Posterior cingulate gyrus (tissue), 11 donors: ENCODE data around the gene ZNF280D.
"Not testable (repeated sequence)": the region's sequence is repeated elsewhere in the genome, so short reads cannot be mapped to it uniquely, and the experiment has no call there.

Experiments
- DNase-seq, 10 donors: peaks; one replicate each; pipeline versions ENCODE4 v3.0.0 to v3.0.0-alpha.2; 2020 to 2021; ENCODE audit warnings: mixed read lengths in 3 of 10
- intact Hi-C: fragments of 100-400 bp; cut with DNase I; formaldehyde crosslinking; loops from one replicate; pipeline ENCODE4 v1.15.1; 2023

The ZNF280D gene

GRCh38 chr15:56719774-56720555 lies 13.3 kb downstream of the ZNF280D start:
- no peak for DNase-seq

DNA sequence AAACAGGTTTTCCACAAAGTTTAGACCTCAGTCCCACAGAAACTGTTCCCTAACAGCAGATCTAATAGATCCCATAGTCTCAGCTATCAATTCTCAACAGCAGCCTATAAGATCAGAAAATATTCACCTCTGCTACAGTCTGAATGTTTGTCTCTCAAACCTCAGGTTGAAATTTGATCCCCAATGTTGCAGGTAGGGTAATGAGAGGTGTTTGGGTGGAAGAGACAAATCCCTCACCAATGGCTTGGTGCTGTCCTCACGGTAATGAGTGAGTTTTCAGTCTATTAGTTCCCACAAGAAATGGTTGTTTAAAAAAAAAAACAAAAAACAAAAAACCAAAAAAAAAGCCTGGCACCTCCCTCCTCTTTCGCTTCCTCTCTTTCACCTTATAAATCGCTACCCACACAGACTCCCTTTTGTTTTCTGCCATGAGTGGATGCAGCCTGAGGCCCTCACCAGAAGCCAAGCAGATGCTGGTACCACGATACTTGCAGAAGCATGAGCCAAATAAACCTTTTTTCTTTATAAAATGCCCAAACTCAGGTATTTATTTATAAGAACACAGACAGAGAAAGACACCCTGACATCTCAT lies 14.2 kb downstream of the ZNF280D start:
- no peak for DNase-seq
- intact Hi-C loops, result no loop called here

More at GRCh38 chr15:56719774-56720555, 13.3 kb downstream of the ZNF280D start:
- intact Hi-C loops, result no loop called here

DNA sequence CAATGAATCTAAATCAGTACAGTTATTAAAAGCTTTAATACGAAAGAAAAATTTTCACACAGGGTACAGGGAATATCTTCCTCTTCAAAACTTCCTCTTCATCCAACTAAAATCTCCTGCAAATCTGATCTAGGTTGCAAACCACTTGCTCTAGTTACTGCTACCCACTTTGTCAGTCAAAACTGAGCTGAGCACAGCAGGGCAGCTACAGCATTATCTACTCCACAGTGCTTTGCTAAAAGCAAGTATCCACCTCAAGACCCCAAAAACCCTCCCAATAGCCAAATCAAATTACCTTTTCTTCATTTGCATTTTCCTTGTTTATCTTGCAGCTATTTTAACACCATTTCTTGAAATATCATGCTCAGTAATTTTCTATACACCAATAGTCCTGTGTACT lies 14.7 kb downstream of the ZNF280D start:
- no peak for DNase-seq
- intact Hi-C loops, result no loop called here

DNA sequence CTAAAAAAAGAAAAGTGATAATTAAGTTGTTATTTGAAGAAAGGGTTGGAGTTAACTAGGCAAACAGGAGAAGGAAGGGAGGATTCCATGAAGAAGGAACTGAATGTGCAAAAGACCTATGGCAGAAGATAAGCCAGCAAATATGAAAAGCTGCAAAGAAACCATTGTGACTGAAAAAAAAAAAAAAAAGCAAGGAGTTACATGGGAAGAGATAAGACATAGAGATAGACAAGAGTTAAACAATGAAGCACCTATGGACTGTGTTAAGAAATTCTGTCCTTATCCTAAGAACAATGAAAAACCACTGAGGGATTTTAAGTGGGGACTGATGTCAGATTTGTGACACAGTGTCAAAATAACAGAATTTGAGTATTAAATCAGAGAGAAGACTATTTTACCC lies 17.0 kb downstream of the ZNF280D start:
- intact Hi-C loops, result no loop called here

DNA sequence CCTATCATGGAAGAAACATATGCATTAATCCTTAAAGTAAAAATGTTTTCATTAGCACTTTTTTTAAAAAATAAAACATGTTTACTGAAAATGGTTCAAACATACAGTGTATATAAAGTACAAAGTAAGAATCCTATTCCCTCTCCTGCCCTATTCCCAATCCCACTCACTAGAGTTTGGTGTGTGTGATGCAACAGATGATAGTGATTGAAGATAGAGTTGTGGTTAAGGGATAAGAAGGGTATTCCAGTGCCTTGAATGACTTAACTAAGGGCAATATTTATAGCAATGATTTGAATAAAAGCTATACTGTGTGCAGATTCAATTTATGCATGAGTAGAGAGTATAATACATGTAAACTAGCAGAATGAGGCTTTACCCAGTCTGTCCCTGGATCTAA lies 18.1 kb downstream of the ZNF280D start:
- intact Hi-C loops, result no loop called here

More for the DNA sequence above, 17.0 kb downstream of the ZNF280D start:
- no peak for DNase-seq

DNA sequence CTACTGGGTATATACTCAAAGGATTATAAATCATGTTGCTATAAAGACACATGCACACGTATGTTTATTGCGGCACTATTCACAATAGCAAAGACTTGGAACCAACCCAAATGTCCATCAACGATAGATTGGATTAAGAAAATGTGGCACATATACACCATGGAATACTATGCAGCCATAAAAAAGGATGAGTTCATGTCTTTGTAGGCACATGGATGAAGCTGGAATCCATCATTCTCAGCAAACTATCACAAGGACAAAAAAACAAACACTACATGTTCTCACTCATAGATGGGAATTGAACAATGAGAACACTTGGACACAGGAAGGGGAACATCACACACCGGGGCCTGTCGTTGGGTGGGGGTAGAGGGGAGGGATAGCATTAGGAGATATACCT lies 23.8 kb downstream of the ZNF280D start:
- DNase-seq, intact Hi-C loops: not testable (repeated sequence)

More for the DNA sequence above, 18.1 kb downstream of the ZNF280D start:
- DNase-seq, result no peak

- DNase-seq, result no peak
- intact Hi-C loops, result no loop called here
Measured at GRCh38 chr15:56699743-56700142, 33.6 kb downstream of the ZNF280D start.

DNA sequence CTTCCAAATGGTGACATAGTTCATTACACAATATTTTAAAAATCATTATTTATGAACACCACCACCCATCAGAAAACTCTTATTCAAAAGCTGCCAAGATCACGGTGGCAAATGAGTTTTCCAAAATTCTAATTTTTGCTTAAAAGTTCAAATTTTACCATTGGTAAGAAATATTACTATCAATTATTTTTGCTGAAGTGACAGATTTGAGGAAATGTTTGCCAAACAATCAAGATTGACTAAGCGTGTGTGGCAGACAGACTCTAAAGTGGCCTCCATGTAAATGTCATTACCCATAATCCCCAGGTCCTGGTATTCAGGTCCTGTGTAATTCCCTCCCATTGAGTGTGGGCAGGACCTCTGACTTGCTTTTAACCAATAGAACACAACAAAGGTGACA lies 35.0 kb downstream of the ZNF280D start:
- intact Hi-C loops, result no loop called here

DNA sequence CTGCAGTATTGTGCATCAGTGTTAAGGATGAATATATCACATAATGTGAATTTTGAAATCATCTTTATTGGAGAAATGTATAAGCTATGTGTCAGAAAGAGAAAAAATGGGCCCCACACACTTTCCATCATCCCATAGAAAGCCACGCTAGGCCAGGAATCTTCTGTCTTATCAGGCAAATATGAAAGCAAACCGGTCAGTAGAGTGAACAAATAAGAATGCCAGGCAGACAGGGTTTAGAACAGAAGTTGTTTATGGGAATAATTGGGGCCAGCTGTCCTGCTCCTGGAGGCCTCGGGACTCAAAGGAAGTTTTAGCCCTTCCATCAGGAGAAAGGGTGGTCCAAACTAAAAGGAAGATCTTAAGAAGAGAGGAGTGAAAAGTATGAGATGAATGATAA lies 39.5 kb downstream of the ZNF280D start:
- intact Hi-C loops, result no loop called here
- DNase-seq, result no peak

More for the DNA sequence above, 35.0 kb downstream of the ZNF280D start:
- DNase-seq, result no peak

- intact Hi-C loops, result no loop called here
- DNase-seq, result no peak
Measured at GRCh38 chr15:56690733-56691132, 42.6 kb downstream of the ZNF280D start.

GRCh38 chr15:56683908-56684307 lies 49.4 kb downstream of the ZNF280D start:
- intact Hi-C loops, result no loop called here
- no peak for DNase-seq

DNA sequence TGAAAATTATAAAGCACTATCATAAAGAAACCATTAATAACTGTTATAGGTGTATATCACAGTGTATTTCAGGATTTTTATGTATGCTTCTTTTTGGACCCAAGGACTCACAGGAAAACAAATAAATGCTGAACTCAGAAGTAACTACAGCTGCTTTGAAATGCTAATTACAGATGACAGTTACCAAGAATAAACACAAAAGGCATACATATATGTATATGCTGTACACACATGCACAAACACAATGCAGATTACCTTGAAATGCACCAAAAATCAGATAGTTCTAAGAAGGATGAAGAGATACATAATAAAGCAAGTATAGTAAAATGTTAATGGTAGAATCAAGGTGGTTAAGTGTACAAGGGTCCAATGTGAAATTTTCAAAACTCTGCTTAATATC lies 52.2 kb downstream of the ZNF280D start:
- intact Hi-C loops, result no loop called here
- no peak for DNase-seq

DNA sequence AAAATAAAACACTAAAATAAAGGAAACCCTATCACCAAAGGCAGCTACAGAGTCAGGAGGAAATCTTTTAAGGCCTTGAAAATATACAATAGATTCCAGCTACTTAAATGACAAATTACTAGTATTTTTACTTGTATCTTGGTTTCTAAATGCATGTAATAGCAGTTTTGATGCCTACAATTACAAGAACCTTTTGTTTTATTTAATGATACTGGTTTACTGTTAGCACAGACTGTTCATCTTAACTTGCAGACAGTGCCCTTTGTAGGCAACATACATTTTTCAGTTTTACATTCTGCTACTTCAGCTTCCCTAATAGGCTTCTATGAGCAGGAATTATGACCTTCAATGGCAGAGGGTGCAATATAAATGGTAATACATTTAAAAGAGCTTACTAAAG lies 54.1 kb downstream of the ZNF280D start:
- DNase-seq, result no peak
- intact Hi-C loops, result no loop called here

- intact Hi-C loops, result no loop called here
- no peak for DNase-seq
Measured at GRCh38 chr15:56678571-56678970, 54.7 kb downstream of the ZNF280D start.

DNA sequence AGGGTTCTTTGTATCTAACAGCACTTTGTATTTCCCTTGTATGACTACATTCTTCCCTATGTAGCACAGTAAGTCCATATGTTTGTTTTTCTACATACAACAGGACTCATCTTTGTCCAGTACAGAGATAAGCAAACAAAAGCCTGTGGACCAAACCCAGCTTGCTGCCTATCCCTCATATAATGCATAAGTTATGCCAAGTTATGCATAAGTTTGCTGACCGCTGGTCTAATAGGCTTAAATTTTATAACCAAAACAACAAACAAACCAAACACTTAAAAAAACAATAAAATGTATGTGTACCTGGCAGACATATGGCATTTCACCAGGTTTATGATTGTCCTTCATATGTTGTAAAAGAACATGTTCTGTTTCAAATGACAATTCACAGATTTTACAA lies 56.0 kb downstream of the ZNF280D start:
- no peak for DNase-seq
- intact Hi-C loops, result no loop called here

DNA sequence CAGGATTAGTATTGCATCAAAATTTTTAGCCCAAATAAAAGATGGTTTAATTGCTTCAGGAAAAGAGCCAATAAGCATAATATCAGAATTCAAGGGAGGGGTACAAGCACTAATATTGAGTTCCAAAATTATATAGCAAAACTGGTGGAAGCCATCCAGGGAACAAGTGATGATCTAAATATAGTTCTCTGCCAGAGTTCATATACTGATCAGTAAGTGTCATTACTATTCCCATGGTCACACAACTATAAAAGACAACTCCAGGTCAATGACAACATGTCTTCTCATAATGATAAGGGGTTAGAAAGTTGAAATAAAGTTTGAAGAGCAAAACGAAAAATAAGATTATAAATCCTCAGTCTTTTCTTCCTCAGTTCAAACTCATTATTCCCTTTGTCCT lies 57.4 kb downstream of the ZNF280D start:
- DNase-seq, result no peak
- intact Hi-C loops, result no loop called here

DNA sequence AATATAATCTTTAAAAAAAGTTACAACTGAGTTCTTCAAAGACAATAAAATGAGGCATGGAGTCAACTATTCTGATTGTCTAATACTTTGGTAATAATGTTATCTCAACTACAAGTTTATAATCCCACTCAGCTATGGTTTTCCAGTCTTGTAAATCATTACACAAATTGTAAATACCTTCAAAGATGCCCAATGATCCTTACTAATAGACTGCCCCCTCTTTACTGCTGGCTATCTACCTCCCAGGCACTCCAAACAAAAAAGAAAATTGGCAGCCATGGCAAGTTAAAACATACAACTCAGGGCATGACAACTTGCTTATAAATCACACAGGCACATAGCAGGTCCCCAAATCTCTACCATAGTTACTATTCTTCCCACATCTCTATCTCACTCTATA lies 58.5 kb downstream of the ZNF280D start:
- no peak for DNase-seq
- intact Hi-C loops, result no loop called here

DNA sequence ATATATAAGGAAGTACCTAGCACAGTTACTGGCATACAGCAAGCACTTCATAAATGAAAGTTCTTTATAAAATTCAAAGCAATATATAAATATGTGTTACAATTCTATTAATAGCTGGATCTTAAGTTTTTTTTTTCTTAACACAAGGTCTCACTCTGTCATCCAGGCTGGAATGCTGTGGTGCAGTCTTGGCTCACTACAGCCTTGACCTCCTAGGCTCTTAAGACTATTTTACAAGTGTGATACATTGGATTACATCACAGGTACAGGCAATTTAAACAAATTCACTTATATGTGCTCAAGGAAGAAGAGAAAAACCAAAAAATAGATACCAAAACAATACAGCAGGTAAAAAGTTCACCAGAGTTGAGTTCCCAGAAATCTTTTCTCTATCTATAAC lies 60.6 kb downstream of the ZNF280D start:
- intact Hi-C loops, result no loop called here
- no peak for DNase-seq

GRCh38 chr15:56667517-56667916 lies 65.8 kb downstream of the ZNF280D start:
- no peak for DNase-seq
- intact Hi-C loops, result no loop called here

DNA sequence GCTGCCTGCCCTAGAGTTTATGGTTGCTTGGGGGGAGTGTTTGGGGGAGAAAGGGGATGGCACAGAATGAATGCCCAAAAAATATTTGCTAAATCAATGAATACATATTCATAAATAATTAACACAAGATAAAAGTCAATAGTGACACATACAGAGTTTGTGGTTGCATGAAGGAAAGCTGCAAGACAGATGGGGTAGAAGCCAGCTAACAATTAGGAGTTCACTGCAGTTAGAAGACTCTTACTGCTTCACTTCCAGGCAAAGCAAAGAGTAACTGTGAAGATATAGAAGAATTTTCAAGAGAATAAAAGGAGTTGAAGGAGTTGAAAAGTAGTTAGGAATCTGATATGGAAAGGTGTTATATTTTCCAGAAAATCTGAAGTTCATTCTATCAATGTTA lies 72.4 kb downstream of the ZNF280D start:
- intact Hi-C loops, result no loop called here
- no peak for DNase-seq

DNA sequence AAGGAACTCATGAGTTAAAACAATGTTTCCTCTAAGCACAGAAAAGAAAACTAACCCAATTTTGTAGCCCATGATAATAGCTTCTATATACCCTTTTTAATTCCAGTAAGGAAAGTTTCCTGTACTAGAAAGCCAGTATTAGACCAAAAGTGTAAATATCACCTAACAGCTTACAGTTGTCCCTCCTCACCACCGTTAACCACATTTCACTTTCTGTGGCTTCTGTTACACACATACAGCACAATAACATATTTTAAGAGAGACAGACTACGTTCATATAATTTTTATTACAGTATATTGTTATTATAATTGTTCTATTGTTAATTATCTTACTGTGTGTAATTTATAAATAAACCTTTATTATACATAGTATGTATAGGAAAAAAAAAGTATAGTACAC lies 74.1 kb downstream of the ZNF280D start:
- DNase-seq, result no peak
- intact Hi-C loops, result no loop called here

DNA sequence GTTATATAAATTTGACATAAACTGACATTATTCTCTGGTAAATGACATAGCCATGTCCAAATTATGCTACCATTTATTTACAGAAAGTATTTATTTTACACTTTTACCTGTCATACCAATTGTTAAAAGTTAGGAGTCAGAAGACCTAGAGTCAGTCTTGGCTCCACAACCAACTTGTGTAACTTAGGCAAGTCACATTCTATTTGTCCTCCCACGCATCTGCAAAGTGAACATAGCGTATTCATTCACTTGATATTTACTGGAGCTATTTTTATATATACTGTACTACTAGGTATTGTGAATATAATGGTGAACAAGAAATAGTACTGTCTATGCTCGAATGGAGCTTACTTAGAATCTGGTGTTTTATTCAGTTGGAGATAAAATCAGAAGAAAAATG lies 78.7 kb downstream of the ZNF280D start:
- intact Hi-C loops, result no loop called here
- no peak for DNase-seq
